GM12865 (cell line): Measurements from ENCODE around the gene GAREM1.

Experiments
- DNase-seq: peaks from one replicate; pipeline ENCODE4 v3.0.0; 2010; ENCODE audit warnings: low read depth
- H3K4me3 ChIP-seq: 2 replicates; pipeline ENCODE4 v1.5.1; 2011; ENCODE audit warnings: mild to moderate bottlenecking, low read depth, low read length, control low read depth
- TF ChIP-seq, protein P1 (sequence below): IDR thresholded peaks from 2 replicates; pipeline ENCODE4 v1.5.1; 2011; ENCODE audit warnings: low read length, control low read depth, low read depth, inconsistent platforms; ENCODE audit not compliant: insufficient read depth; ENCODE audit errors: missing control alignments

The GAREM1 gene

DNA sequence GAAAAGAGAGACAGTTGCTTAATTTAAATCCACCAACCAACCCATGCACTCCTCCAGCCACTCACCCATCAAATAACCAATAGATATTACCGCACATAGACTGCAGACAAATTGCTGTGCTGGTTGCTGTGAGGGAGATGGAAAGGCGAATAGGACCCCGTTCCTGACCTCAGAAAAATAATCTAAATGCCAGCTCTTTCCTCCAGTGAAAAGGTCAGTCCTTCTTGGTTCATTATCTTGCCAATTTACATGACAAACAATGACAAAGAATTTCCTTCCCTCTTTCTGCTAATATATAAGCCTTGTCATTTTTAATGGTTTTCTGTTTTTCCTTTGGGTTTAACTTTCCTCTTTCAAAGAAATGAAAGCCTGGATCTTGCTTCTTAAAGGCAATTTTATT, 219.2 kb downstream of the GAREM1 start:
- DNase-seq: no peak
- no peak overlapping the region for H3K4me3 ChIP-seq
- TF ChIP-seq, protein P1, sequence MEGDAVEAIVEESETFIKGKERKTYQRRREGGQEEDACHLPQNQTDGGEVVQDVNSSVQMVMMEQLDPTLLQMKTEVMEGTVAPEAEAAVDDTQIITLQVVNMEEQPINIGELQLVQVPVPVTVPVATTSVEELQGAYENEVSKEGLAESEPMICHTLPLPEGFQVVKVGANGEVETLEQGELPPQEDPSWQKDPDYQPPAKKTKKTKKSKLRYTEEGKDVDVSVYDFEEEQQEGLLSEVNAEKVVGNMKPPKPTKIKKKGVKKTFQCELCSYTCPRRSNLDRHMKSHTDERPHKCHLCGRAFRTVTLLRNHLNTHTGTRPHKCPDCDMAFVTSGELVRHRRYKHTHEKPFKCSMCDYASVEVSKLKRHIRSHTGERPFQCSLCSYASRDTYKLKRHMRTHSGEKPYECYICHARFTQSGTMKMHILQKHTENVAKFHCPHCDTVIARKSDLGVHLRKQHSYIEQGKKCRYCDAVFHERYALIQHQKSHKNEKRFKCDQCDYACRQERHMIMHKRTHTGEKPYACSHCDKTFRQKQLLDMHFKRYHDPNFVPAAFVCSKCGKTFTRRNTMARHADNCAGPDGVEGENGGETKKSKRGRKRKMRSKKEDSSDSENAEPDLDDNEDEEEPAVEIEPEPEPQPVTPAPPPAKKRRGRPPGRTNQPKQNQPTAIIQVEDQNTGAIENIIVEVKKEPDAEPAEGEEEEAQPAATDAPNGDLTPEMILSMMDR: no peak

DNA sequence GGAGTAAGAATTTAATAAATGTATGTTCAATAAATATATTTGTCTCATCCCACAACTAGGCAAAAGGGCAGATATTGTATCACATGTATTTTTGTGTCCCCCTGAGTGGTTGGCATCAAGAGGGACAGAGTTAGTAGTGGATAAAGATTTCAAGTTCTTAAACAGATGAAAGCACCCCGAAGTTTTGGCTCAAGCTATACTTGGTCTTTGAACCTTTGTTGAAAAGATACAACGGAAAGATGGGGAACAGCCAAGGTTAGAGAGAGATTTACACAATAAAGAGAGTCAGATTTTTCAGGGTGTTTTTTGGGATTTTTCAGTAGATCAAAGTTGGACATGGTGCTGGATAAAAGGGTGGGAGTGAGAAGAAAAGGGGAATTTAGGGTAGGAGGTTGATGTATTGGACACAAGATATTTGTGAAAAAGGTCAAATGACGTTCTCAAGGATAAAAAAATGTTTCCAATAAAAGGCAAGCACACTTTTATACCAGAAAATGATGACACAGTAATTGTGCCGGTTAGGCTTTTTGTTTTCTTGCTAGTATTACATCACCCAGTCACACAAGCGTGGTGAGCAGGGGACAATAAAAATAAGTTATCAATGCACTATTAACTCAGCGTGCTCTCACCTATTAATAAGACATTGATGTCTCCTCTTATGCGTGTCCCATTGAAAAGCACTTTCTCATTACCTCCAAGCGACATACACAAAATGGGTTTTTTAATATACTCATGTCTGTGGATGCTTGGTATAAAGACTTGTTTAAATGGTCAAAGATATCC, 221.3 kb downstream of the GAREM1 start:
- no peak for DNase-seq
- TF ChIP-seq, protein P1: no peak
- H3K4me3 ChIP-seq: no peak overlapping the region

DNA sequence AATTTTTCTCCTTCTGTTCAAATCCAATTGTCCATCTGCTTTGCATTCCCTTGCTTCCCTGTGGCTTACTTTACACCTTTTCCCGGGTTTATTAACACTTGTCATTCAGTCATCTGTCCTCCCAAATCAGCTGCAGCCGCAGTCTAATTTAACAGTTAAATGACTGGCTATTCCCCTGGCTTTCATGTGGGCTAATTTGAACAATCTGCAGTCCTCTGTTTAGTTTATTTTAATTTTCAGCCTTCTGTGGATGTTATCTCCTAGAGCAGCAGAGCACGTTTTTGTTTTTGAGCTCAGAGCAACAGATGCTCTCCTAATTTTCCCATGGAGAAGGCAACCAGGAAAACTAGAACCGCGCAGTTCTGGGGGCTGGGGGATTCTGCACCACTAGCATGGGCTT, 225.8 kb downstream of the GAREM1 start:
- no peak overlapping the region for H3K4me3 ChIP-seq
- TF ChIP-seq, protein P1: no peak
- no peak for DNase-seq

DNA sequence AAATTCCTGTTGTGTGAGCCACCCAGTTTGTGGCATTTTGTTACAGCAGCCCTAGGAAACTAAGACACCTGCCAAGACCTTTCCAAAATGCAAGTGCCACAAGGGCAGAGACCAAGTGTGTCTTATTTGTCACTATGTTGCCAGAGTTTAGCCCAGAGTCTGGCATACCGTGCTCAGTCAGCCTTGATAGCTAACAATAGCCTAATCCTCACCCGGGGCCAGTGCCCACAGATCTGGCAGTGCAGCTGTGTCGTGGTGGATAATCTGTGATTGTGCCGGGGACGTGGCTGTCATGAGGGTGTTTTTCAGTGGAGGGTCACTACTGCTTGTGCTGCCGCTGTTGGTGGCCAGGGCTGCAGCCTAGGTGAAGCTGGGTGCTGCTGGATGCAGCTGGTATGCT, 227.3 kb downstream of the GAREM1 start:
- H3K4me3 ChIP-seq: no peak overlapping the region
- TF ChIP-seq, protein P1: no peak
- no peak for DNase-seq

DNA sequence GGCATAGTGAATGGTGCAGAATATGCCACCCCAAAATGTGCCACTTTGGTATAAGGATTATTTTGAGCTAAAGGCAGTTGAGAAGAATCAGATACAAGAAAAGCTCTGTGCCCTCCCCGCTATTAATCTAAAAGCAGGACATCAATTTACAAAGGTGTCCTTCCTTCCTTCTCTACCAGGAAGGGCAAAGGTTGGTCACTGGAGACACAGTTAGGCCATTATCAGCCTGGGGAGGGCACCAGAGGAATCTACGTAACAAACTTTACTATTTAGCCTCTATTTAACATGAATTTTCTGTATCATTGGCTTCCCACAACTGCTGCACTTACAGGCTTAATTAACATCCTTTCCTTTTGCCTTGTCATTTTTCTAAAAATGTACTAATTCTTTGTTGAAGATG, 228.3 kb downstream of the GAREM1 start:
- H3K4me3 ChIP-seq: no peak overlapping the region
- TF ChIP-seq, protein P1: no peak
- DNase-seq: no peak

DNA sequence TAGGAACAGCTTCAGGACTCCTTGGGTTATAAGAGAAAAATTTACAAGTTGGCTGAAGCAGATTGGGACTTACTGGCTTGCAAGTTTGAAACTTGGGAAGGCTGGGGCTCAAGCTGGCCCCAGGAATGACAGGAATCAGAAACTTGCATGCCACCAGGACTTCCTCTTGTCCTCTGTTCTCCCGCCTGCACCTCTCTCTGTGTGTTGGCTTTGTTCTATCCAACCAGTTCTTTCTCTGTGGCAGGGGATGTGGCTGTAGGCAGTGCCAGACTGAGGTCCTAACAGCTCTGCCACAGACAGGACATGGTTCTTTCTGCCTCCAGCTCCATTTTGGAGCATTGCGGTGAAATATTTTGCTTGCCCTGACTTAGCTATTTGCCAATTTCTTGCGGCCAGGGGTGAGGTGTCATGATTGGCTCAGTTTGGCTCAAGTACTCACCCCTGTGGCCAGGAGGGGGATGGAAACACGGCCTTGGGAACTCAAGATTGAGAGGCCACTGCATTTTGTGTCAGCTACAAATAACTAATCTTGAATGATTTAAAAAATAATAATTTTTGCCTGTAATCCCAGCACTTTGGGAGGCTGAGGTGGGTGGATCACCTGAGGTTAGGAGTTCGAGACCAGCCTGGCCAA, 231.9 kb downstream of the GAREM1 start:
- TF ChIP-seq, protein P1: no peak
- no peak for DNase-seq
- H3K4me3 ChIP-seq: no peak overlapping the region
